Testis (tissue), 3 donors: ENCODE results near the gene ZHX3. TPM values are rescaled to one million over a fixed set of nuclear protein-coding genes. Genes with fewer than 3 reads are reported as not detected.

ENCODE experiments used
- DNase-seq: peaks from one replicate; pipeline ENCODE4 v3.0.0-alpha.2; 2019
- H3K27ac ChIP-seq, 2 donors: fragments of 200-600 bp; sonication (generic); one replicate each; pipeline ENCODE4 v1.5.1; 2019
- H3K27me3 ChIP-seq: fragments of 200-600 bp; sonication (generic); one replicate; pipeline ENCODE4 v1.5.1; 2019
- H3K36me3 ChIP-seq: fragments of 200-600 bp; sonication (generic); one replicate; pipeline ENCODE4 v1.5.1; 2017; ENCODE audit warnings: low read depth; ENCODE audit errors: missing control alignments
- H3K4me1 ChIP-seq: fragments of 200-600 bp; sonication (generic); one replicate; pipeline ENCODE4 v1.5.1; 2019
- H3K4me3 ChIP-seq, 2 donors: fragments of 200-600 bp; sonication (generic); one replicate each; pipeline ENCODE4 v1.5.1; 2017 to 2019
- H3K9me3 ChIP-seq: fragments of 200-600 bp; sonication (generic); one replicate; pipeline ENCODE4 v1.5.1; 2017
- CTCF ChIP-seq, 3 experiments: fragments of 450-650 bp in 2 of 3; fragments of 200-600 bp in 1 of 3; sonication (generic) in 1 of 3; IDR thresholded peaks; one replicate each; pipeline ENCODE4 v1.5.1; 2016 to 2019; ENCODE audit warnings: antibody characterized with exemption in 3 of 3, mild to moderate bottlenecking in 2 of 3, moderate library complexity in 1 of 3
- POLR2A ChIP-seq: fragments of 450-650 bp; IDR thresholded peaks from one replicate; pipeline ENCODE4 v1.6.1; 2017; ENCODE audit warnings: antibody characterized with exemption, mild to moderate bottlenecking, moderate library complexity
- WGBS, 2 donors: methylation state at CpG; one replicate each; pipeline ENCODE4 v1.1.5; 2018; 5-methylcytosine and 5-hydroxymethylcytosine counted together
- intact Hi-C: fragments of 100-400 bp; cut with DNase I; formaldehyde crosslinking; loops from one replicate; pipeline ENCODE4 v1.15.1; 2023; ENCODE audit warnings: low total_unique reads
- polyA plus RNA-seq: library from polyadenylated mRNA; stranded (reverse); fragments of 350-450 nt; fragmentation: Illumina TruSeq; extraction: RNeasy Lipid Tissue Mini Kit (QIAGEN cat#74804); gene quantifications from one replicate; pipeline ENCODE4 v1.2.3, GENCODE V29; 2014; ENCODE audit warnings: low read depth, low replicate concordance; ENCODE audit not compliant: insufficient read depth
- total RNA-seq, 2 donors: library from RNA; depleted of rRNA; stranded (reverse); fragments of >200 nt; gene quantifications; one replicate each; pipeline ENCODE4 v1.2.3, GENCODE V29; 2016

Gene ZHX3
- total and polyA plus RNA-seq, 3 donors from 2014 or later = 35.1 to 103 (median 55.7) TPM

DNA sequence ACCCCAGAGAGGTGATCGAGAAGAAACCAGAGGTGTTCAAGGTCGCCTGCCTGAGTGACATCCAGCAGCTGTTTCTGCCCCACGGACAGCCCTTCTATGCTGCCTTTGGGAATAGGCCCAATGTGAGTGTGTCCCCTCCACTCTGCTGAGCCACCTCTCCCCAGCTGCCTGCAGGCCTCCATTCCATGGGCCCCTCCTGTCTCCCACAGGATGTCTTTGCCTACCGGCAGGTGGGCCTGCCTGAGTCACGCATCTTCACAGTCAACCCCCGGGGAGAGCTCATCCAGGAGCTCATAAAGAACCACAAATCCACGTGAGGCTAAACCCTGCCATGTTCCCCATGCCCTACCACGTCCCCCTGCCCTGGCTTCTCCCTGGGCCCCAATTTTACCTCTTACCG lies 40.7 kb upstream of the ZHX3 start:
- intact Hi-C loops = no loop called here
- Histone ChIP-seq H3K27me3 (no peaks in the 10 kb centered on the region), H3K4me1 (peaks cover 6% of the 10 kb centered on the region), H3K9me3 (no peaks in the 10 kb centered on the region), H3K4me3 (no peak overlapping the region), H3K27ac (no peak overlapping the region), H3K36me3 (no peaks in the 10 kb centered on the region)
- DNase-seq = no peak
- TF ChIP-seq CTCF (IDR thresholded peaks at IDR 0.05) (no peak), POLR2A (no peak)
- 85 to 95% methylated on average over 6 to 9 of the region's 9 CpGs for whole genome bisulfite sequencing, 2 donors

DNA sequence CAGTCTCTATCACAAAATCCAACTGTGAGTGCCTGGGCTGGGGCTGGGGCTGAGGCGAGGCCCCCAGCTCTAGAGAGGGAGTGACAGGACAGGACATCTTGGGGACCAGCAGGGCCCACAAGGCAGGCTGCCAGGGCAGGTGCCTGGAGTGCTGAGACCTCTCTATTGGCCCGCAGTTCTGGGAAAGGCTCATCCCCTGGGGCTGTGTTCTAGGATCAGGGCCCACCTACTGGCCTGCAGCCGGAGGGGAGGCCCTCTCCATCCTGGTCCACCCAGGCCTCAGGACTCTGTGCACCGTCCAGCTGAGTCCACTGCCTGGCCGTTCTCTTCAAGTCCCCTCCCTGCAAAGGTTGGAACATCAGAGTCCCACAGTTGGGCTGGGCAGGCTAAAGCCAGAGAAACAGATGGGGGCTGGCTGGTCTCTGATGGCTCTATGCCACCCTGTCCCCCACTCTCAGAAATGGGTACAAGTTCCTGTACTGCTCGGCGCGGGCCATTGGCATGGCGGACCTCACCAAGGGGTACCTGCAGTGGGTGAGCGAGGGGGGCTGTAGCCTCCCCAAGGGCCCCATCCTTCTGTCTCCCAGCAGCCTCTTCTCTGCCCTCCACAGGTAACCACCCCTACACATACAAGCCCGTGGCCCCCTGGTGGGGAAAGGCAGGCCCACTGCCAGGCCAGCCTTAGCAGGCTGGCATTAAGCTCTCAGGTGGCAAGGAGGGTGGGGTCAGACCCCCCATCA lies 40.1 kb upstream of the ZHX3 start:
- no peak overlapping the region for H3K4me3 ChIP-seq
- TF ChIP-seq POLR2A = no peak
- no peaks in the 10 kb centered on the region for H3K36me3 ChIP-seq
- no peaks in the 10 kb centered on the region for H3K9me3 ChIP-seq
- H3K27me3 ChIP-seq = no peaks in the 10 kb centered on the region
- WGBS, 2 donors = 77 to 80% methylated on average over 5 to 11 of the region's 11 CpGs
- DNase-seq = no peak
- H3K4me1 ChIP-seq = peaks cover 6% of the 10 kb centered on the region
- H3K27ac ChIP-seq = no peak overlapping the region
- intact Hi-C loops = no loop called here

- Histone ChIP-seq H3K27me3 (no peaks in the 10 kb centered on the region), H3K4me3 (no peak overlapping the region), H3K4me1 (peaks cover 6% of the 10 kb centered on the region), H3K36me3 (no peaks in the 10 kb centered on the region), H3K9me3 (no peaks in the 10 kb centered on the region), H3K27ac (no peak overlapping the region)
- no peak for TF ChIP-seq CTCF (IDR thresholded peaks at IDR 0.05)
- no peak for TF ChIP-seq POLR2A
- WGBS, 2 donors = 88 to 100% methylated on average over 1 to 13 of the region's 13 CpGs
- intact Hi-C loops = no loop called here
- no peak for DNase-seq
Observed at GRCh38 chr20:41356951-41357350, 39.4 kb upstream of the ZHX3 start.

DNA sequence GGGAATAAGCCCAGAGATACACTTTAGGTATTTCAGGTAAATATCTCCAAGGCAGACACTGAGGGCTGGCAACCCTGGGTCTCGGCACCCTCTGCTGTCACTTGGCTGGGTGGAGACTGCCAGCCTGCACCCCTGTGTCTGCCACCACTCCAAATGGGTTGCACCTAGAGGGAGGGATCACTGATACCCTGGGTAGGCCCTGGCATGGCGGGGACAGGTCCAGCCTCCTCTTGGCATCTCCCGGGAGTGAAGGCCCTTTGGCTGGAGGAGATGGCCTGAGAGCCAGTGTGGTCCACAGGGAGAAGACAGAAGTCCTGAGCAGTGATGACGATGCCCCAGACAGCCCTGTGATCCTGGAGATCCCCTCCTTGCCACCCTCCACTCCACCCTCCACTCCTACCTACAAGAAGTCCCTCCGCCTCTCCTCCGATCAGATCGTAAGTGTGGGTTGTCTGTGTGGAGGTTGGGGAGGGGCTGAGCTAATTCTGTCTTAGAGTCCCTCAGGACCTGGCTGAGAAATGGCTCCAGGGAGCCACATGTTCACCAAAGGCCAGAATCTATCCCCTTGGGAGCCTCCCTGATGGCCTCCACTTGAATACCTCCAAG lies 38.2 kb upstream of the ZHX3 start:
- H3K4me1 ChIP-seq = peaks cover 6% of the 10 kb centered on the region
- no peak for DNase-seq
- no peaks in the 10 kb centered on the region for H3K9me3 ChIP-seq
- intact Hi-C loops = no loop called here
- H3K27me3 ChIP-seq = no peaks in the 10 kb centered on the region
- 89% methylated on average over 6 to 7 of the region's 7 CpGs for WGBS, 2 donors
- no peaks in the 10 kb centered on the region for H3K36me3 ChIP-seq
- TF ChIP-seq POLR2A (no peak), CTCF (IDR thresholded peaks at IDR 0.05) (no peak)
- H3K4me3 ChIP-seq = no peak overlapping the region
- H3K27ac ChIP-seq = no peak overlapping the region

- no peak for TF ChIP-seq CTCF (IDR thresholded peaks at IDR 0.05)
- WGBS, 2 donors = 92 to 100% methylated on average over 3 of the region's 3 CpGs
- H3K4me1 ChIP-seq = peaks cover 6% of the 10 kb centered on the region
- H3K27me3 ChIP-seq = no peaks in the 10 kb centered on the region
- no peaks in the 10 kb centered on the region for H3K36me3 ChIP-seq
- no peak overlapping the region for H3K4me3 ChIP-seq
- H3K27ac ChIP-seq = no peak overlapping the region
- H3K9me3 ChIP-seq = no peaks in the 10 kb centered on the region
- DNase-seq = no peak
- intact Hi-C loops = no loop called here
Observed at GRCh38 chr20:41355192-41355591, 37.7 kb upstream of the ZHX3 start.
